NCI-H2029 treated with DMSO at 0.1 percent for 48 hours (cell line): Measurements from ENCODE around the gene CTPS2.
"Not testable (repeated sequence)": the region's sequence is repeated elsewhere in the genome, so short reads cannot be mapped to it uniquely, and the experiment has no call there.

Experiments
- DNase-seq: peaks from one replicate; lab custom pipeline; 2025; lab: John Stamatoyannopoulos, UW

Gene CTPS2

DNA sequence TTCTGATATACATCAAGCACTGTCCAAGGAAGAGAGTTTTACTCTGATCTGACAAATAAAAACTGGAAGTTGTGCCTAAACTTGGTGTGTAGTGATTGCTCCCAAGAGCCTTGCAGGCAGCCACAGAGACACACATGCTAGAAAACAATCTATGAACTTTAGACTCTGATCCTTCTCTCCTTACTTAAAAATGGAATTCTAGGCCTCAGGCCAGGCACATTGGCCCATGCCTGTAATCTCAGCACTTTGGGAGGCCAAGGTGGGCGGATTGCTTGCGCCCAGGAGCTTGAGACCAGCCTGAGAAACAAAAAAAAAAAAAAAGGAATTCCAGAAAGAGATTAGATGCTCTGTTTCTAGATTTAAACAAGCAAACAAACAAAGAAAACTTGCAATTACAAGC is 108.1 kb downstream of the CTPS2 start:
- DNase-seq: no peak

- no peak for DNase-seq
These were observed 108.6 kb downstream of the CTPS2 start for GRCh38 chrX:16603822-16604221.

- not testable (repeated sequence) for DNase-seq
These were observed 109.2 kb downstream of the CTPS2 start for GRCh38 chrX:16603235-16603634.

DNA sequence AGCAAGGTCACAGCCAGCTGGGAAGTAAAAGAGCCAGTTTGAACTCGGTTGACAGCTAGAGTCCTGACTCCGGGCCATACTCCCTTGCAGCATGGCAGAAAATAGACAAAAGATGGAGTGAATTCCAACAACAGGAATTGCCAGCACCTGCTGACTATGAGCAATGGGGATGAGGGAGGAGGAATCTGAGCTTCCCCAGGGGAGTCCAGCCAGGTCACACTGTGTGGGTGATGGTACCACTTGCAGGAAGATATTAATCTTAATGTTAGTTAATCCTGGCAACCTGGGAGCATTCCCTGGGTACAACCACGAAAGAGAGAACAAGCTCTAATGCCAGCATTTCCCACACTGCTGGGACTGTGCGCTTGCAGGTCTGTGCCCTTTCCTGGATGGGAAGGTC is 110.6 kb downstream of the CTPS2 start:
- no peak for DNase-seq

- DNase-seq: no peak
These were observed 118.0 kb downstream of the CTPS2 start for GRCh38 chrX:16594490-16594889.

- no peak for DNase-seq
These were observed 118.7 kb downstream of the CTPS2 start for GRCh38 chrX:16593801-16594200.

DNA sequence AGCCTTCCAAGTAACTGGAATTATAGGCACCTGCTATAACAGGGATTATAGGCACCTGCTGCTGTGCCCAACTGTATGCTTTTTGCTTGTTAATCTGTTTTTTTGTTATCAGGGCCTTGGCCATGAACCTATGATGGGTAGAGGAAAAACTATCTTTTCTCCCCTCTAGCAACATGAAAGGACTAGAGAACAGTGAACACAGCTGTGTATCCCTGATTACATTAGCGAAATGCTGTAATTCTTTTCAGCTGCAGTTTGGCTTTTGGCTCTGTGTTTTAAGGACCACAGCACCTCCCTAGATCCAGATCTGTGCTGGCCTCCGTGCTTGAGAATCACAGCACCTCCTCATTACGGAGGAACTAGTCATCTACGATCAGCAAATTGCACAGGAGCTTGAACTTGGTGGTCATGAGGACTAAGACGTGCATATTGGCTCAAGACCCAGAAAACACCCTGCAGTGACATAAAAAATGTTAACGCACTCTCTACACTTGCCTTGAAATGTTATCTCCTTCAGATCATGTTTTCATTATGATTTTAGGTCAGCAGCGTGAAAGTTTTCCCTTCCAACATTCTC is 120.2 kb downstream of the CTPS2 start:
- no peak for DNase-seq

DNA sequence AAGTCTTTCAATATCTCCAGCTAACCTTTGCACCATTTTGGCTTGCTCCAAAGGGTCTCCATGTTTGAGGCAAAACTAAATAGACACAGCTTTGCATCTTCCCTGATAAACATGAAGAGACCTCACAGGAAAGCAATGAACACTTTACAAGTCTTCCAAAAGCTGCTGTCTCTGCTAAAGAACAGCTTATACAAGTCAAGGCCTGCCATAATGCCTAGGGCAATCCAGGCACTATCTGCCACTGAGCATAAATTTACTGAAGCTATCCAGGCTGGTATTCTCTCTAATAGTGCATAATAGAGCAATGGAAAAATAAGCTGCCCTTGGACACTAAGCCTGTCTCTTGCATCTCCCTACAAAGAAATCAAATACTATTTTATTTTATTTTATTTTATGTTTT is 122.6 kb downstream of the CTPS2 start:
- no peak for DNase-seq

GRCh38 chrX:16589211-16589610 is 123.3 kb downstream of the CTPS2 start:
- no peak for DNase-seq

DNA sequence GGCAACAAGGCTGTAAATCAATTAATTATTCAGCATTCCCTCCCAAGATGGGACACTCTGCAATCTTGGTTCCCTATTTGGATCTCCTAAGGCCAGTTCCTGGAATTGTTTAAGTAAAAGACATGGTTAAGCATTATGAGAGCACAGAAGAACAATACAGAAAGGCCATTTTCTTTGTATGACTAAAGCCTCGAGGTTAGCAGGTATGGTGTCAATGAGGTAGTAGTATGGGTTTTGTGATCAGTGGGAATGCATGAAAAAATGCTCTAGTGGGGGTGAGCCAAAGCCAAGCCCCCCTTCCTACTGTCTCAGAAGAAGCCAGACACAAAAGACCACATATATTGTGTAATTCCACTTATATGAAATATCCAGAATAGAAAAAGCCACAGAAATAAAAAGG is 124.2 kb downstream of the CTPS2 start:
- DNase-seq: no peak

GRCh38 chrX:16587836-16588235 is 124.6 kb downstream of the CTPS2 start:
- no peak for DNase-seq

DNA sequence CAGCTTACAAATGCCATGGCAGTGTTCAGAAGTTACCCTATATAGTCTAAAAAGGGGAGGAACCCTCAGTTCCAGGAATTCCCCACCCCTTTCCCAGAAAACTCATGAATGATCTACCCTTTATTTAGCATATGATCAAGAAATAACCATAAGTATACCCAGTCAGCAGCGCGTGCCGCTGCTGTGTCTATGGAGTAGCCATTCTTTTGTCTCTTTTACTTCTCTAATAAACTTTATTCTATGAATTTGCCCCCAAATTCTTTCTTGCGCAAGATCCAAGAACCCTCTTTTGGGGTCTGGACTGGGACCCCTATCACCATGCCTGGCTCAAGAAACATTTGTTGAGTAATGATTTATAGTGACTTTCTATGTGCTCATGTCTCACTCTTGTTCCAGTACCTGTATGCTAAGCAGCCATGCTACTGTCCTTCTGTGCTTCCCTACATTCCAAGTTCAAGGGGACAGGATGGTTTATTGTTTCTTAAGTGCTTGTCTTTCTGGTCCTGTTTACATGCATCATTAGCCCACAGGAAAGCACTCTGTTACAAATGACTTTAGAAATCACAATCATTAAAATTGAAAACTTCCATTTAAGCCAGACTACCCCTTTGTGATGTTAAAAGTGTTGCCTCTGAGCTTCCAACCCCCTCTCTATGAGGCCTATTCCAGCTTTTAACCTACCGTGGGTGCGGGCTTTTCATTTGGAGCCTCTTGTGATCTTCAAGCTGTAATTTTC is 125.9 kb downstream of the CTPS2 start:
- DNase-seq: no peak

GRCh38 chrX:16585486-16586376 is 126.7 kb downstream of the CTPS2 start:
- no peak for DNase-seq

DNA sequence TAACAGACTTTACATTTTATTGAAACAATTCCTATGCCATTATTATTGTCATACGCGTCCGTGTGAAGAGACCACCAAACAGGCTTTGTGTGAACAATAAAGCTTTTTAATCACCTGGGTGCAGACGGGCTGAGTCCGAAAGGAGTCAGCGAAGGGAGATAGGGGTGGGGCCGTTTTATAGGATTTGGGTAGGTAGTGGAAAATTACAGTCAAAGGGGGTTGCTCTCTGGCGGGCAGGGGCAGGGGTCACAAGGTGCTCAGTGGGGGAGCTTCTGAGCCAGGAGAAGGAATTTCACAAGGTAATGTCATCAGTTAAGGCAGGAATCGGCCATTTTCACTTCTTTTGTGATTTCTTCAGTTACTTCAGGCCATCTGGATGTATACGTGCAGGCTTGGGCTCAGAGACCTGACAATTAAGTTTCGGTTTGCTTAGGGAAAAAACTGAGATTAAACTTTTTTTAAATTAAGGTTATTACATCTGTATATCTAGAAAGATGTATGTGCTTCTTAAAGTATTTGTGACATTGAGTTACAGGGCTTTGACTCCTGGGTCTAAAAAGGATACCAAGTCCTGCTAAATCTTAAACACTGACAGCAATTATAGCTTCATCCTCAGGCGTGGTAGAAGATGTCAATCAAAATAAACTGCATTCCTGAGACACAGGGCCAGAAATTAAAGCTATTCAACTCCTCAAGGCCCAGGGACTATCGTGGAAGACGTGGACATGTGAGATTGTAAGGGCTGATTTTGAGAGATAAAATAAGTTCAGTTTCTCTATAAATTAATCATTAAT is 132.3 kb downstream of the CTPS2 start:
- not testable (repeated sequence) for DNase-seq

DNA sequence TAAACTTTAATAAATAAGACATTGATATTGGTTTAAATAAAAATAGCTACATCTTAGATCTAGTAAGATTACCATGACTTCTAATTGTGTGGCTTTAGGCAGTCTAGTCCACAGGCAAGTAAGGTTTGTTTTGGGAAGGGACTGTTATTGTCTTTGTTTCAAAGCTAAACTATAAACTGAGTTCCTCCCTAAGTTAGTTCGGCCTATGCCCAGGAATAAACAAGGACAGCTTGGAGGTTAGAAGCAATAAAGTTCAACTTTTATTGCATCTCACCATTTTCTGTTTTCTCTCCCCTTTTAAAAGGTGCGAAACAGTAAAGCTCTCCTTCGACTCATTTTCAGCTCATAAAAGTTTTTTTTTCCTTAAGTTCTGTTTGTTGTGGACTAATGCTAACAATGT is 133.0 kb downstream of the CTPS2 start:
- no peak for DNase-seq

DNA sequence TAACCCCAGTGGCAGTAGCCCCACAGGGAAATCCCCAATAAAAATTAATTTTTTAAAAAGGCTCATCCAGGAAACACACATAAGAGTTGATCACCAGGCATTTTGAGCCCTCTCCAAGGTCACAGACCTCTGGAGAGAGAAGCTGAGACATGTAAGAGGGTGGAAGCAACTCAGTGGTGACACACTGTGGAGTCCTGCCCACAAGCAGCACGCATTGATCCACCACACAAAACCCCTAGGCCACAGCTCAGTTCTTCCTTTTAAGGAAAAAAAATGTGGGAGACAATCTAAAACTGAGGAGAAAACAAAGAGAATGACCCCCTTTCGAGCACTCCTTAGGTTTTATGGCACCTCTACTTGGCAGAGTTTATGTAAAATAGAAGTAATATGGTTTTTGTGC is 134.3 kb downstream of the CTPS2 start:
- no peak for DNase-seq

- DNase-seq: no peak
These were observed 134.9 kb downstream of the CTPS2 start for GRCh38 chrX:16577483-16578029.

GRCh38 chrX:16575388-16575787 is 137.1 kb downstream of the CTPS2 start:
- not testable (repeated sequence) for DNase-seq

- DNase-seq: no peak
These were observed 138.7 kb downstream of the CTPS2 start for GRCh38 chrX:16573781-16574180.

GRCh38 chrX:16567681-16568080 is 144.8 kb downstream of the CTPS2 start:
- DNase-seq: no peak

DNA sequence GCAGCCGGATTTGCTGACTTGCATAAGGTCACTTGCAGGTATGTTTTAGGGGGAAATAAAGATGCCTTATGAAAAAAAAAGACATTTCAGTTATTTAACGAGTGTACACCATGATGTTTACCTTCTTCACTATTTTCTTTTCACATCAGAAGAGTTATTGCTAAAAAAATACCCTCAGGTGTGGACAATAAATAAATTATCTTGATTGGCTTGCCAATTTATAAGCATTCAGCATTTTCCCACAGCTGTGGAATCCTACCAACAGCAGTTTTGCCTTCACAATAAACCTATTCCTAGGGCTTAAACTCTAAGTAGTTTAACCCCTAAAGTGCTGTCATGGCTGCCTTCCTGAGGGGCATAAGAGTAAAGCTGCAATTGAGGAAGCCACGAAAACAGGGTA is 145.9 kb downstream of the CTPS2 start:
- no peak for DNase-seq

DNA sequence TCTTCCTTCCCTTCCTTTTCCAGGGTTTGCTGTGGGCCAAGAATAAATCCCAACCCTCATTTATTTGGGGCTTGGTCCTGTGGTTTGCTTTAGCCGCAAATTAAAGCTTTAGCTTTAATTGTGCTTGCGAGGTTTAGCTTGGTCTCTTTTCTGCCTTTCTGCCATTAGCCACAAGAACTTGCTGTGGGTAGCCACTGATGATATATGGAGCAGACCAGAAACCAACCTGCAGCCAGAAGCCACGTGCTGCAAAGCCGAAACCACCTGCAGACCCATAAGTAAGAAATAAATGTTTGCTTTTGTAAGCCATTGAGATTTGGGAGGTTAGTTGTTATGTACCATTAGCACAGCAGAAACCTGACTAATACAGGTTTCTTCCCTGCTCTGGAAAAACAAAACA is 152.3 kb downstream of the CTPS2 start:
- no peak for DNase-seq
